Astrocyte (in vitro differentiated cells and primary cell): Measurements from ENCODE around the gene ARHGAP6. TPM values are rescaled to one million over a fixed set of nuclear protein-coding genes. Genes with fewer than 3 reads are reported as not detected.
A peak's percentile ranks its signal among the peaks of the same experiment; 100 is the strongest.

Source experiments
- DNase-seq: peaks from one replicate; pipeline ENCODE4 v3.0.0-alpha.2; 2010; ENCODE audit warnings: low read depth
- FAIRE-seq: peaks from 2 replicates; lab custom pipeline; 2011; peaks lifted over from hg19 to GRCh38; lab: Jason Lieb, UNC
- H2AFZ ChIP-seq: 2 replicates; pipeline ENCODE4 v1.6.0; 2012; ENCODE audit warnings: low read depth, low read length, inconsistent platforms
- H3K27ac ChIP-seq: 2 replicates; pipeline ENCODE4 v1.5.1; 2011; ENCODE audit warnings: low read depth, low read length, inconsistent platforms
- H3K27me3 ChIP-seq: 2 replicates; pipeline ENCODE4 v1.6.0; 2011; ENCODE audit warnings: low read length, inconsistent platforms; ENCODE audit not compliant: insufficient read depth
- H3K36me3 ChIP-seq: 2 replicates; pipeline ENCODE4 v1.5.1; 2011; ENCODE audit warnings: low read length, inconsistent platforms; ENCODE audit not compliant: insufficient read depth
- H3K4me1 ChIP-seq: 2 replicates; pipeline ENCODE4 v1.5.1; 2011; ENCODE audit warnings: low read length, inconsistent platforms; ENCODE audit not compliant: insufficient read depth
- H3K4me2 ChIP-seq: 2 replicates; pipeline ENCODE4 v1.6.0; 2012; ENCODE audit warnings: low read length, inconsistent platforms
- H3K4me3 ChIP-seq: 2 replicates; pipeline ENCODE4 v1.5.1; 2011; ENCODE audit warnings: low read depth, mild to moderate bottlenecking, low read length, inconsistent platforms; ENCODE audit not compliant: insufficient read depth
- H3K79me2 ChIP-seq: 2 replicates; pipeline ENCODE4 v1.6.0; 2012; ENCODE audit warnings: mild to moderate bottlenecking, low read length, inconsistent platforms; ENCODE audit not compliant: insufficient read depth
- H3K9ac ChIP-seq: 2 replicates; pipeline ENCODE4 v1.6.0; 2012; ENCODE audit warnings: mild to moderate bottlenecking, low read length, inconsistent platforms
- H3K9me3 ChIP-seq: 2 replicates; pipeline ENCODE4 v1.5.1; 2012; ENCODE audit warnings: low read depth, mild to moderate bottlenecking, low read length, inconsistent platforms; ENCODE audit not compliant: insufficient read depth
- H4K20me1 ChIP-seq: 2 replicates; pipeline ENCODE4 v1.6.0; 2012; ENCODE audit warnings: low read length, inconsistent platforms; ENCODE audit not compliant: insufficient read depth
- H3K27ac Mint-ChIP-seq: one replicate; pipeline ENCODE4 v1.8.0; 2021; ENCODE audit warnings: mild to moderate bottlenecking, mixed read lengths; ENCODE audit not compliant: unreplicated experiment
- H3K27me3 Mint-ChIP-seq: one replicate; pipeline ENCODE4 v1.8.0; 2021; ENCODE audit warnings: low read depth, mixed read lengths; ENCODE audit not compliant: unreplicated experiment
- H3K36me3 Mint-ChIP-seq: one replicate; pipeline ENCODE4 v1.8.0; 2021; ENCODE audit warnings: low read depth, mixed read lengths; ENCODE audit not compliant: unreplicated experiment
- H3K4me1 Mint-ChIP-seq: one replicate; pipeline ENCODE4 v1.8.0; 2021; ENCODE audit warnings: low read depth, mixed read lengths; ENCODE audit not compliant: unreplicated experiment
- H3K4me3 Mint-ChIP-seq: one replicate; pipeline ENCODE4 v1.8.0; 2021; ENCODE audit warnings: mild to moderate bottlenecking, moderate library complexity, mixed read lengths; ENCODE audit not compliant: unreplicated experiment
- H3K9me3 Mint-ChIP-seq: one replicate; pipeline ENCODE4 v1.8.0; 2021; ENCODE audit warnings: mild to moderate bottlenecking, mixed read lengths; ENCODE audit not compliant: unreplicated experiment
- EZH2 ChIP-seq: IDR thresholded peaks from 2 replicates; pipeline ENCODE4 v1.6.1; 2012; ENCODE audit warnings: mild to moderate bottlenecking, low read length, inconsistent platforms; ENCODE audit not compliant: insufficient read depth
- total RNA-seq: library from RNA; stranded (reverse); gene quantifications from 2 replicates; pipeline ENCODE4 v1.2.1, GENCODE V29; 2021
- TF ChIP-seq, protein P1 (sequence below): IDR thresholded peaks from 2 replicates; pipeline ENCODE4 v1.5.1; 2011; ENCODE audit warnings: low read depth, mild to moderate bottlenecking, inconsistent platforms, low read length, moderate library complexity; ENCODE audit not compliant: insufficient read depth

Gene ARHGAP6
- total RNA-seq, 1 donor from 2014 or later: 0.30 TPM

DNA sequence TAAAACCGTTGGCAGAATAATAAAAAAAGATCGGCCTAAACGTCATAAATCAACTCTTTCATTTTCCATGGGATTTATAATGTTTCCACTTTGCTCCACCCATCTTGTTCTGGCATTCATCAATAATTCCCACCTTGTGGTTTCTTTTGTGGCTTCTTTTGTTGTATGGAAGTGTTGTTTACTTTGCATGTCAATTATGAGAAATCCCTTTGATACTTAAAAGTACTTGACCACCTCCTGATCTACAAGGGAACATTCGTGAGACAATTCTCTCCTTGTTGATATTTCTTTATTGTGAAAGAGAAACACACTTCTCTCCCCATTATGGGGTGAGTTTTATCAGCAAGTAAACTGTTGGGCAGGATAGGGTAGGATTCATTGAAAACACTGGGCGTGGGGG is 369.7 kb downstream of the ARHGAP6 start:
- FAIRE-seq: peak; percentile 76
- Histone ChIP-seq H3K79me2 (no peaks in the 10 kb centered on the region), H4K20me1 (no peaks in the 10 kb centered on the region), H3K9me3 (no peaks in the 10 kb centered on the region), H3K4me2 (no peak overlapping the region), H3K9ac (no peak overlapping the region), H3K27ac (no peak overlapping the region), H3K4me1 (no peaks in the 10 kb centered on the region), H3K27me3 (no peaks in the 10 kb centered on the region), H2AFZ (no peak overlapping the region), H3K4me3 (no peak overlapping the region), H3K36me3 (no peaks in the 10 kb centered on the region)
- Mint-ChIP-seq H3K36me3 (no peaks in the 10 kb centered on the region), H3K4me3 (no peak overlapping the region), H3K9me3 (no peaks in the 10 kb centered on the region), H3K27me3 (no peaks in the 10 kb centered on the region), H3K4me1 (no peaks in the 10 kb centered on the region), H3K27ac (no peak overlapping the region)
- no peak for DNase-seq
- TF ChIP-seq, protein P1, sequence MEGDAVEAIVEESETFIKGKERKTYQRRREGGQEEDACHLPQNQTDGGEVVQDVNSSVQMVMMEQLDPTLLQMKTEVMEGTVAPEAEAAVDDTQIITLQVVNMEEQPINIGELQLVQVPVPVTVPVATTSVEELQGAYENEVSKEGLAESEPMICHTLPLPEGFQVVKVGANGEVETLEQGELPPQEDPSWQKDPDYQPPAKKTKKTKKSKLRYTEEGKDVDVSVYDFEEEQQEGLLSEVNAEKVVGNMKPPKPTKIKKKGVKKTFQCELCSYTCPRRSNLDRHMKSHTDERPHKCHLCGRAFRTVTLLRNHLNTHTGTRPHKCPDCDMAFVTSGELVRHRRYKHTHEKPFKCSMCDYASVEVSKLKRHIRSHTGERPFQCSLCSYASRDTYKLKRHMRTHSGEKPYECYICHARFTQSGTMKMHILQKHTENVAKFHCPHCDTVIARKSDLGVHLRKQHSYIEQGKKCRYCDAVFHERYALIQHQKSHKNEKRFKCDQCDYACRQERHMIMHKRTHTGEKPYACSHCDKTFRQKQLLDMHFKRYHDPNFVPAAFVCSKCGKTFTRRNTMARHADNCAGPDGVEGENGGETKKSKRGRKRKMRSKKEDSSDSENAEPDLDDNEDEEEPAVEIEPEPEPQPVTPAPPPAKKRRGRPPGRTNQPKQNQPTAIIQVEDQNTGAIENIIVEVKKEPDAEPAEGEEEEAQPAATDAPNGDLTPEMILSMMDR: no peak
- no peak for TF ChIP-seq EZH2

DNA sequence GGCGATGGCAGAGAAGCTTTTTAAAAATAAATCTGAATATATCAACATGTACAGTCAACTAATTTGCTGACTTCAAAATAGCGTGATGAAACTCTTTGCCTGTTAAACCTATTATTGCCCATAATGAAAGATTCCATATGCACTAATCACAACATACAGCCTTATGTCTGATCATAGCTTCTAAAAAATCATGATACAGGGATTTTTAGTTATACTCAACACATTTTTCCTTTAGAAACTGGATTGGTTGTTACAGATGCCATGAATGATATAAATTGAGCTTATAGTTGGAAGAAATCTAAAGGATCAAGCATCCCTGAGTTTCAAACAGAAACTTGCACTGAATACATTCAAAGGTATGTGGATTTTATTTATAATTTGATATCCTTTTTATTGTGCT is 372.6 kb downstream of the ARHGAP6 start, which contains the start of gene AMELX:
Gene AMELX, plus strand, starts transcription at position 301 of the 400 bp plus-strand sequence. CDS start 1,376 bp downstream, outside the sequence.
- no peak within 1 kb of the TSS for H3K27ac Mint-ChIP-seq
- no peaks in the 10 kb centered on the region for H3K27me3 ChIP-seq
- DNase-seq (no peak), FAIRE-seq (peak; percentile 91)
- no peaks in the 10 kb centered on the region for H3K4me1 Mint-ChIP-seq
- no peak within 1 kb of the TSS for H3K27ac ChIP-seq
- H2AFZ ChIP-seq: no peak within 1 kb of the TSS
- no peak within 1 kb of the TSS for H3K4me2 ChIP-seq
- H4K20me1 ChIP-seq: no peaks in the 10 kb centered on the region
- H3K27me3 Mint-ChIP-seq: no peaks in the 10 kb centered on the region
- TF ChIP-seq, protein P1: no peak
- TF ChIP-seq EZH2: no peak
- no peak within 1 kb of the TSS for H3K9ac ChIP-seq
- H3K4me3 ChIP-seq: no peak within 1 kb of the TSS
- H3K4me1 ChIP-seq: no peaks in the 10 kb centered on the region
- no peaks in the 10 kb centered on the region for H3K36me3 ChIP-seq
- H3K9me3 Mint-ChIP-seq: no peaks in the 10 kb centered on the region
- no peaks in the 10 kb centered on the region for H3K9me3 ChIP-seq
- H3K36me3 Mint-ChIP-seq: no peaks in the 10 kb centered on the region
- no peak within 1 kb of the TSS for H3K4me3 Mint-ChIP-seq
- H3K79me2 ChIP-seq: no peaks in the 10 kb centered on the region

DNA sequence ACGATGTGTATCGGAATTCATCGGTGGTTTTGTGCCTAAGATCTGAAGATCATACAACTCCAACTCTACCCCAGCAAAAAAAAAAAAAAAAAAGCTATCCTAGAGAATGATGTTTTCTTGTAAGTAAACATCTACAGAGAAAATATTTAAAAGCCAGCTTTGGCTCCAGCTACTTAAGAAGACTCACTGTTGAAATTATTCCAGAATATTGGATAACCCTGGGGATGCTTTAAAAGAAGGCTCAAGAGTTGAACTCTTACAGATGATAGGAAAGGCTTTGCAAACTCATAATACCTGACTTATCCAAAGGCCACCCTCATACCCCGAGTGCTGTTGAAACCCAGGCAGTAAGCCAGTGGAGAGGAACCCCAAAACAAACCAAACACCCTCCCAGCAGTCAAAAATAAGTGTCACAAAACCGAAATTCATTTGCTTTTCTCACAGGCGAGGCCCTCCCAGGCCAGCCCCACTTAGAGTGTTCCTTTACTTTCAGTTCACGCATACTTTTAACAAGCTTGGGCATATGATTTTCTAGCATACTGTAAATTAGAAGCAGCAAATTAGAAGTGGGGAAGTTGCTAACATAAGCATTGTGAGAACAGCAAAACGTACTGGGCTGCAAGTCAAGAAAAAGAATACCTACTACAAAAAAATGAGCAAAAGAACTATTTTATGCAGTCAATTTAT is 375.2 kb downstream of the ARHGAP6 start:
- Histone ChIP-seq H2AFZ (no peak overlapping the region), H3K4me1 (no peaks in the 10 kb centered on the region), H3K27me3 (no peaks in the 10 kb centered on the region), H3K79me2 (no peaks in the 10 kb centered on the region), H3K9me3 (no peaks in the 10 kb centered on the region), H3K27ac (no peak overlapping the region), H3K4me2 (no peak overlapping the region), H3K9ac (no peak overlapping the region), H3K36me3 (no peaks in the 10 kb centered on the region), H3K4me3 (no peak overlapping the region), H4K20me1 (no peaks in the 10 kb centered on the region)
- no peaks in the 10 kb centered on the region for H3K9me3 Mint-ChIP-seq
- H3K27ac Mint-ChIP-seq: no peak overlapping the region
- no peak for DNase-seq
- peak; percentile 32 for FAIRE-seq
- H3K36me3 Mint-ChIP-seq: no peaks in the 10 kb centered on the region
- H3K27me3 Mint-ChIP-seq: no peaks in the 10 kb centered on the region
- H3K4me1 Mint-ChIP-seq: no peaks in the 10 kb centered on the region
- TF ChIP-seq, protein P1: no peak
- TF ChIP-seq EZH2: no peak
- H3K4me3 Mint-ChIP-seq: no peak overlapping the region
